DOHH2 (cell line): Measurements from ENCODE around the gene TWIST2.

Experiments used
- H3F3A ChIP-seq: fragments of 200-600 bp; sonication (generic), shearing (Covaris generic); 2 replicates; pipeline ENCODE4 v1.6.0; 2016; ENCODE audit warnings: antibody characterized with exemption, mild to moderate bottlenecking; ENCODE audit not compliant: control insufficient read depth, insufficient read depth
- H3K27ac ChIP-seq: fragments of 200-600 bp; sonication (generic); 2 replicates; pipeline ENCODE4 v1.5.1; 2014; ENCODE audit warnings: low read depth, mild to moderate bottlenecking, low read length, moderate library complexity
- H3K27me3 ChIP-seq: fragments of 200-600 bp; sonication (generic); 2 replicates; pipeline ENCODE4 v1.6.1; 2014; ENCODE audit warnings: mild to moderate bottlenecking, low read length, mixed read lengths; ENCODE audit not compliant: control insufficient read depth
- H3K36me3 ChIP-seq: fragments of 200-600 bp; sonication (generic); 2 replicates; pipeline ENCODE4 v1.6.1; 2014; ENCODE audit warnings: mild to moderate bottlenecking, low read length, moderate library complexity, mixed read lengths; ENCODE audit not compliant: control insufficient read depth
- H3K4me1 ChIP-seq: fragments of 200-600 bp; sonication (generic); 2 replicates; pipeline ENCODE4 v1.6.1; 2014; ENCODE audit warnings: mild to moderate bottlenecking, low read length, mixed read lengths; ENCODE audit not compliant: control insufficient read depth
- H3K4me2 ChIP-seq: fragments of 200-600 bp; sonication (generic); 2 replicates; pipeline ENCODE4 v1.6.0; 2014; ENCODE audit warnings: mild to moderate bottlenecking, low read length, moderate library complexity
- H3K4me3 ChIP-seq: fragments of 200-600 bp; sonication (generic); 2 replicates; pipeline ENCODE4 v1.5.1; 2014; ENCODE audit warnings: mild to moderate bottlenecking, low read length, mixed read lengths
- H3K79me2 ChIP-seq: fragments of 200-600 bp; sonication (generic); 2 replicates; pipeline ENCODE4 v1.6.1; 2014; ENCODE audit warnings: mild to moderate bottlenecking, low read length, mixed read lengths; ENCODE audit not compliant: control insufficient read depth
- H3K9me2 ChIP-seq: fragments of 200-600 bp; sonication (generic); replicated peaks from 2 replicates; pipeline ENCODE4 v1.6.1; 2014; ENCODE audit warnings: mild to moderate bottlenecking, low read length, mixed read lengths; ENCODE audit not compliant: control insufficient read depth
- H3K9me3 ChIP-seq: fragments of 200-600 bp; sonication (generic); 2 replicates; pipeline ENCODE4 v1.6.1; 2014; ENCODE audit warnings: antibody characterized with exemption, low read length, mixed read lengths; ENCODE audit not compliant: control insufficient read depth, insufficient read depth
- H4K20me1 ChIP-seq: fragments of 200-600 bp; sonication (generic); 2 replicates; pipeline ENCODE4 v1.6.0; 2014; ENCODE audit warnings: low read depth, mild to moderate bottlenecking, antibody characterized with exemption, low read length, moderate library complexity; ENCODE audit not compliant: control insufficient read depth, insufficient read depth
- CTCF ChIP-seq: fragments of 200-600 bp; sonication (generic); IDR thresholded peaks from one replicate; pipeline ENCODE4 v1.5.1; 2014; ENCODE audit warnings: antibody characterized with exemption, mild to moderate bottlenecking, low read depth, low read length; ENCODE audit not compliant: poor library complexity, severe bottlenecking
- EZH2phosphoT487 ChIP-seq: fragments of 200-600 bp; sonication (generic); IDR thresholded peaks from 2 replicates; pipeline ENCODE4 v1.6.1; 2017; ENCODE audit warnings: borderline replicate concordance, mild to moderate bottlenecking, antibody characterized with exemption, low read length, moderate library complexity, mixed read lengths

TWIST2 gene

GRCh38 chr2:238940806-238941205 is 92.9 kb downstream of the TWIST2 start:
- no peak overlapping the region for H3K27ac ChIP-seq
- no peaks in the 10 kb centered on the region for H3K4me1 ChIP-seq
- no peak for TF ChIP-seq CTCF
- H3F3A ChIP-seq, result no peaks in the 10 kb centered on the region
- H3K9me3 ChIP-seq, result no peaks in the 10 kb centered on the region
- no peaks in the 10 kb centered on the region for H3K9me2 ChIP-seq
- H4K20me1 ChIP-seq, result no peaks in the 10 kb centered on the region
- H3K4me2 ChIP-seq, result no peak overlapping the region
- no peak overlapping the region for H3K4me3 ChIP-seq
- no peaks in the 10 kb centered on the region for H3K36me3 ChIP-seq
- no peaks in the 10 kb centered on the region for H3K79me2 ChIP-seq
- H3K27me3 ChIP-seq, result no peaks in the 10 kb centered on the region

GRCh38 chr2:238941262-238941792 is 93.4 kb downstream of the TWIST2 start:
- no peaks in the 10 kb centered on the region for H3K79me2 ChIP-seq
- no peaks in the 10 kb centered on the region for H4K20me1 ChIP-seq
- no peaks in the 10 kb centered on the region for H3K4me1 ChIP-seq
- H3K27ac ChIP-seq, result no peak overlapping the region
- H3K36me3 ChIP-seq, result no peaks in the 10 kb centered on the region
- no peaks in the 10 kb centered on the region for H3K27me3 ChIP-seq
- H3K4me3 ChIP-seq, result no peak overlapping the region
- H3K9me3 ChIP-seq, result no peaks in the 10 kb centered on the region
- H3F3A ChIP-seq, result no peaks in the 10 kb centered on the region
- H3K4me2 ChIP-seq, result no peak overlapping the region
- no peak for TF ChIP-seq CTCF
- no peak for TF ChIP-seq EZH2phosphoT487
- H3K9me2 ChIP-seq, result no peaks in the 10 kb centered on the region

GRCh38 chr2:238942080-238942725 is 94.3 kb downstream of the TWIST2 start:
- TF ChIP-seq EZH2phosphoT487, result no peak
- no peak for TF ChIP-seq CTCF
- Histone ChIP-seq H3K4me2 (no peak overlapping the region), H3K4me1 (no peaks in the 10 kb centered on the region), H3K27me3 (no peaks in the 10 kb centered on the region), H4K20me1 (no peaks in the 10 kb centered on the region), H3K9me3 (no peaks in the 10 kb centered on the region), H3K36me3 (no peaks in the 10 kb centered on the region), H3K27ac (no peak overlapping the region), H3F3A (no peaks in the 10 kb centered on the region), H3K9me2 (no peaks in the 10 kb centered on the region), H3K79me2 (no peaks in the 10 kb centered on the region), H3K4me3 (no peak overlapping the region)
